Sigmoid colon (tissue), 3 donors: ENCODE data around the gene LILRB4.

Source experiments
- POLR2A ChIP-seq, 2 donors: fragments of 450-650 bp; IDR thresholded peaks; one replicate each; pipeline ENCODE4 v1.6.1; 2016; ENCODE audit warnings: antibody characterized with exemption in 2 of 2, mild to moderate bottlenecking in 2 of 2, moderate library complexity in 2 of 2
- TF ChIP-seq, protein P1 (sequence below), 4 experiments: fragments of 450-650 bp in 3 of 4; fragments of 200-600 bp in 1 of 4; IDR thresholded peaks; one replicate each; pipeline ENCODE4 v1.5.1; 2016 to 2019; ENCODE audit warnings: antibody characterized with exemption in 4 of 4, mild to moderate bottlenecking in 3 of 4, moderate library complexity in 2 of 4

DNA sequence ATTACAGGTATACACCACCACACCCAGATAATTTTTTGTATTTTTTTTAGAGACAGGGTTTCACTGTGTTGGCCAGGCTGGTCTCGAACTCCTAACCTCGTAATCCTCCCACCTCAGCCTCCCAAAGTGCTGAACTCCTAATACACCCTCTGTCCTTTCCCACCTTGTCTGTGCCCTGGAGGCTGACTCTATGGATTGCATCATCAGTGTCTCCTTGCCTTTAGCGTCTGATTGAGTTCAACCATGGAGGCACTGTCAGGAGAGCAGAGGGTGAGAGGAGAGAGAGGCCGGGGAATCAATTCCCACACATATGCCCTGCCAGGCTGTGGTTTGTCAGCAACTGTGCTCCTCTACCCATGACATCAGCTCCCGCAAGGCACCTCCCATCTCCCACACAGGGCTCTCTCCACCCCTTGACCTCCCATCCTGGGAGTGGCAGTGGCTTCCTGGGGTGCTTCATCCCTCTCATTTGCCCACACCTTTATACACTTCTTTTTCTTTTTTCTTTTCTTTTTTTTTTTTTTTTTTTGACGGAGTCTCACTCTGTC is 12.6 kb upstream of the LILRB4 start:
- no peak for TF ChIP-seq POLR2A (IDR thresholded peaks at IDR 0.05)
- TF ChIP-seq, protein P1, sequence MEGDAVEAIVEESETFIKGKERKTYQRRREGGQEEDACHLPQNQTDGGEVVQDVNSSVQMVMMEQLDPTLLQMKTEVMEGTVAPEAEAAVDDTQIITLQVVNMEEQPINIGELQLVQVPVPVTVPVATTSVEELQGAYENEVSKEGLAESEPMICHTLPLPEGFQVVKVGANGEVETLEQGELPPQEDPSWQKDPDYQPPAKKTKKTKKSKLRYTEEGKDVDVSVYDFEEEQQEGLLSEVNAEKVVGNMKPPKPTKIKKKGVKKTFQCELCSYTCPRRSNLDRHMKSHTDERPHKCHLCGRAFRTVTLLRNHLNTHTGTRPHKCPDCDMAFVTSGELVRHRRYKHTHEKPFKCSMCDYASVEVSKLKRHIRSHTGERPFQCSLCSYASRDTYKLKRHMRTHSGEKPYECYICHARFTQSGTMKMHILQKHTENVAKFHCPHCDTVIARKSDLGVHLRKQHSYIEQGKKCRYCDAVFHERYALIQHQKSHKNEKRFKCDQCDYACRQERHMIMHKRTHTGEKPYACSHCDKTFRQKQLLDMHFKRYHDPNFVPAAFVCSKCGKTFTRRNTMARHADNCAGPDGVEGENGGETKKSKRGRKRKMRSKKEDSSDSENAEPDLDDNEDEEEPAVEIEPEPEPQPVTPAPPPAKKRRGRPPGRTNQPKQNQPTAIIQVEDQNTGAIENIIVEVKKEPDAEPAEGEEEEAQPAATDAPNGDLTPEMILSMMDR (IDR thresholded peaks at IDR 0.05) = no peak
